Naive thymus-derived CD4-positive, alpha-beta T cell (primary cell): Measurements from ENCODE around the gene DMD. TPM values are rescaled to one million over a fixed set of nuclear protein-coding genes. Genes with fewer than 3 reads are reported as not detected.

Experiments
- ATAC-seq: fragments of 150-1000 bp; cut with Tn5 transposase; 2 replicates; pipeline ENCODE4 v1.10.0; 2021; ENCODE audit warnings: mild to moderate bottlenecking, moderate library complexity
- CTCF ChIA-PET: fragments of 350-600 bp; sonication (Branson Sonifier 250); formaldehyde crosslinking; loops from one replicate; lab custom pipeline; 2021; ENCODE audit warnings: antibody characterized with exemption; lab: Charles Lee
- POLR2A ChIA-PET: fragments of 350-600 bp; sonication (Branson Sonifier 250); formaldehyde crosslinking; loops from one replicate; lab custom pipeline; 2021; ENCODE audit warnings: antibody characterized with exemption, inconsistent platforms; lab: Charles Lee
- DNase-seq, 9 donors: peaks; one replicate each; pipeline versions ENCODE4 v3.0.0 to v3.0.0-alpha.2; 2020 to 2022; ENCODE audit warnings: mixed read lengths in 1 of 9
- H3K27ac ChIP-seq: one replicate; pipeline ENCODE4 v1.7.0; 2013; ENCODE audit warnings: mild to moderate bottlenecking, low read depth, low read length, moderate library complexity
- H3K27me3 ChIP-seq, 2 donors: one replicate each; pipeline ENCODE4 v1.7.0; 2013; ENCODE audit warnings: low read length in 2 of 2, mild to moderate bottlenecking in 2 of 2, moderate library complexity in 2 of 2; ENCODE audit not compliant: control insufficient read depth in 2 of 2, insufficient read depth in 2 of 2
- H3K36me3 ChIP-seq, 3 experiments: 1 replicate in 2 of 3; 2 replicates in 1 of 3; pipeline ENCODE4 v1.7.0; 2013; ENCODE audit warnings: low read length in 3 of 3, mild to moderate bottlenecking in 3 of 3, moderate library complexity in 1 of 3; ENCODE audit not compliant: insufficient read depth in 3 of 3, control insufficient read depth in 2 of 3
- H3K4me1 ChIP-seq, 2 donors: one replicate each; pipeline ENCODE4 v1.7.0; 2013; ENCODE audit warnings: low read length in 2 of 2, mild to moderate bottlenecking in 2 of 2, moderate library complexity in 1 of 2; ENCODE audit not compliant: control insufficient read depth in 2 of 2, insufficient read depth in 2 of 2
- H3K4me3 ChIP-seq: 2 replicates; pipeline ENCODE4 v1.7.0; 2013; ENCODE audit warnings: mild to moderate bottlenecking, low read length
- H3K9me3 ChIP-seq, 3 experiments: 1 replicate in 2 of 3; 2 replicates in 1 of 3; pipeline ENCODE4 v1.7.0; 2013; ENCODE audit warnings: low read length in 3 of 3; ENCODE audit not compliant: control insufficient read depth in 2 of 3
- H3K27ac Mint-ChIP-seq, 9 donors: one replicate each; pipeline ENCODE4 v1.8.0; 2020 to 2022; ENCODE audit warnings: mixed read lengths in 9 of 9, mild to moderate bottlenecking in 8 of 9, moderate library complexity in 5 of 9, inconsistent platforms in 2 of 9
- H3K27me3 Mint-ChIP-seq, 5 donors: one replicate each; pipeline ENCODE4 v1.8.0; 2021 to 2022; ENCODE audit warnings: mixed read lengths in 5 of 5, mild to moderate bottlenecking in 1 of 5
- H3K36me3 Mint-ChIP-seq, 5 donors: one replicate each; pipeline ENCODE4 v1.8.0; 2020 to 2022; ENCODE audit warnings: mixed read lengths in 5 of 5, mild to moderate bottlenecking in 3 of 5, inconsistent platforms in 1 of 5
- H3K4me1 Mint-ChIP-seq, 7 donors: one replicate each; pipeline ENCODE4 v1.8.0; 2020 to 2022; ENCODE audit warnings: mixed read lengths in 7 of 7, mild to moderate bottlenecking in 3 of 7, inconsistent platforms in 1 of 7
- H3K4me3 Mint-ChIP-seq, 10 donors: one replicate each; pipeline ENCODE4 v1.8.0; 2020 to 2022; ENCODE audit warnings: mild to moderate bottlenecking in 10 of 10, mixed read lengths in 10 of 10, moderate library complexity in 6 of 10, inconsistent platforms in 2 of 10
- H3K9me3 Mint-ChIP-seq, 11 donors: one replicate each; pipeline ENCODE4 v1.8.0; 2020 to 2022; ENCODE audit warnings: mixed read lengths in 11 of 11, mild to moderate bottlenecking in 4 of 11, inconsistent platforms in 1 of 11, moderate library complexity in 1 of 11
- intact Hi-C, 2 donors: fragments of 100-400 bp; cut with micrococcal nuclease; formaldehyde crosslinking; loops; one replicate each; pipeline ENCODE4 v1.15.1; 2023
- polyA plus RNA-seq, 2 donors: library from polyadenylated mRNA; unstranded; fragments of 300-500 nt; fragmentation: Illumina TruSeq; gene quantifications; one replicate each; pipeline ENCODE4 v1.2.3, GENCODE V29; 2021
- total RNA-seq, 6 experiments: library from RNA in 5 of 6; stranded (reverse) in 5 of 6; gene quantifications; 1 replicate in 5 of 6; 2 replicates in 1 of 6; pipeline ENCODE4 v1.2.3 and lab custom pipeline; 2021 to 2026

The DMD gene
- total and polyA plus RNA-seq, 7 experiments from 2014 or later, result 0.02 to 4.9 (median 0.28) TPM; not detected in 3

- Histone ChIP-seq H3K4me1 (no peaks in the 10 kb centered on the region), H3K9me3 (no peaks in the 10 kb centered on the region), H3K36me3 (no peaks in the 10 kb centered on the region), H3K27ac (no peak overlapping the region), H3K27me3 (no peaks in the 10 kb centered on the region), H3K4me3 (no peak overlapping the region)
- Mint-ChIP-seq H3K27me3 (peaks cover 0 to 6% (median 0%) of the 10 kb centered on the region in 5 donors), H3K4me1 (peaks cover 0 to 6% (median 4%) of the 10 kb centered on the region in 7 donors), H3K27ac (no peak overlapping the region), H3K36me3 (peaks cover 0 to 5% (median 0%) of the 10 kb centered on the region in 5 donors), H3K9me3 (peaks cover 0 to 8% (median 0%) of the 10 kb centered on the region in 11 donors), H3K4me3 (no peak overlapping the region)
- CTCF ChIA-PET, result no interaction called here
- intact Hi-C loops, result no loop called here
- POLR2A ChIA-PET, result no interaction called here
- ATAC-seq (no peak), DNase-seq (no peak)
Observed at GRCh38 chrX:31130457-31131220, 2080.7 kb downstream of the DMD start.

- H3K4me3 ChIP-seq, result no peak overlapping the region
- POLR2A ChIA-PET, result no interaction called here
- no peaks in the 10 kb centered on the region for H3K4me1 ChIP-seq
- no peak overlapping the region for H3K27ac Mint-ChIP-seq
- no peak for ATAC-seq
- peaks cover 0 to 5% (median 0%) of the 10 kb centered on the region in 5 donors for H3K36me3 Mint-ChIP-seq
- CTCF ChIA-PET, result no interaction called here
- H3K36me3 ChIP-seq, result no peaks in the 10 kb centered on the region
- no peak overlapping the region for H3K4me3 Mint-ChIP-seq
- H3K9me3 Mint-ChIP-seq, result peaks cover 0 to 8% (median 0%) of the 10 kb centered on the region in 11 donors
- H3K4me1 Mint-ChIP-seq, result no peaks in the 10 kb centered on the region
- peaks cover 0 to 6% (median 0%) of the 10 kb centered on the region in 5 donors for H3K27me3 Mint-ChIP-seq
- no peaks in the 10 kb centered on the region for H3K9me3 ChIP-seq
- intact Hi-C loops, result no loop called here
- no peaks in the 10 kb centered on the region for H3K27me3 ChIP-seq
- no peak for DNase-seq
- H3K27ac ChIP-seq, result no peak overlapping the region
Observed at GRCh38 chrX:31128855-31129254, 2082.5 kb downstream of the DMD start.

DNA sequence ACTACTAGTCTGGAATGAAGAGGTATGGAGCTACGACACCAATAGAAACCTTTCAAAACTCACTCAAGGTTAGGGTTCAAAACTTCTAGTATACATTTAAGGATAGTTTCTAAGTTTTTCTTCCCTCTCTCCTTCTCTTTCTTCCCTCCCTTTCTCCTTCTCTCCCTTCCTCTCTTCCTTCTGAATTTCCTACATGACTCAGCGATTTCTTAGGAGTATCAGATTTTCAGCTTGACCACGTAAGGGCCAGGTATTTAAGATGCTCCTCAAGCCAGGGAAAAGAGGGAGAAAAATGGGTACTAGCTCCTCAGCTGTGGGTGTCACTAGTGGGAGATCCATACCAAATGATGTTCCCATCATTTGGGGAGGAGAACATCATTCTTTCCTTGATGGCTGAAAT lies 2083.6 kb downstream of the DMD start:
- Mint-ChIP-seq H3K4me3 (no peak overlapping the region), H3K27me3 (peaks cover 0 to 6% (median 0%) of the 10 kb centered on the region in 5 donors), H3K4me1 (no peaks in the 10 kb centered on the region), H3K36me3 (peaks cover 0 to 5% (median 0%) of the 10 kb centered on the region in 5 donors), H3K27ac (no peak overlapping the region), H3K9me3 (peaks cover 0 to 8% (median 0%) of the 10 kb centered on the region in 11 donors)
- ATAC-seq (no peak), DNase-seq (no peak)
- intact Hi-C loops, result no loop called here
- CTCF ChIA-PET, result no interaction called here
- no peaks in the 10 kb centered on the region for H3K4me1 ChIP-seq
- no peaks in the 10 kb centered on the region for H3K36me3 ChIP-seq
- POLR2A ChIA-PET, result no interaction called here
- H3K27ac ChIP-seq, result no peak overlapping the region
- no peak overlapping the region for H3K4me3 ChIP-seq
- H3K9me3 ChIP-seq, result no peaks in the 10 kb centered on the region
- H3K27me3 ChIP-seq, result no peaks in the 10 kb centered on the region

DNA sequence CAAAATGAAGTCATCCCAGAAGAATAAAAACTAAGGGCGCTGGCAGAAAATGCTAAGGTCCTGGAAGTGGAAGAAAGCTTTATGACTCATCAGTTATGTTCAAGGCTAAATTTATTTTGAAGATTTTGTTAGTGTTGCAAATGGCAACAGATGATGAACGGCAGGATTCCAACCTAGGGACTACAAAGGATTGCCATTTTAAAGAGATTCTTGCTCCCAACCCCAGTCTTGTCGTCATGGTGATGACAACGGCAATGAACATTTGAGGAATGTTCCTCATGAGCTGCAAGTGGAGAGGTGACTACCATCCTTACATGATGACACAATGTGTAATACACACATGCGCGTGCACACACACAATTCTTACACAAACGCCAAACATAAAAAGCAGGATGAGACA lies 2085.1 kb downstream of the DMD start:
- H3K27ac Mint-ChIP-seq, result no peak overlapping the region

DNA sequence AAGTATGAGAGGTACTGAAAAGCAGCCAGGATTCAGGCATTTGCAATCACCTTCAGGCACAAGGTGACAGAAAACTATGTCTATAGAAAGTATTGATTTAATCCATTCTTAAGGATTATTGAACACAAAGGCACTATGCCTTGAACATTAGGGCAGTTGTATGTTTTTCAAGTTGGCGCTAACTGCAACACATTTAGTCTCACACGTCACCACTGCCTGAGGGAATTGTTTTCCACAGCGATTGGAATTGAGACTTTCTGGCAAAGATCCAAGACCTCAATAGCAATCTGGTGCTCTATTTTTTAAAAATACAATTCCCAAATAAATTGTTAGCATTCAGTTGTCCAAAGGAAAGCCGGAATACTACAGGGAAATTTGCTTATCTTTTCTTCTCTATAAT lies 2086.8 kb downstream of the DMD start:
- Histone ChIP-seq H3K4me3 (no peak overlapping the region), H3K36me3 (no peaks in the 10 kb centered on the region), H3K4me1 (no peaks in the 10 kb centered on the region), H3K27ac (no peak overlapping the region), H3K27me3 (no peaks in the 10 kb centered on the region), H3K9me3 (no peaks in the 10 kb centered on the region)
- POLR2A ChIA-PET, result no interaction called here
- no peak for DNase-seq
- H3K27ac Mint-ChIP-seq, result no peak overlapping the region
- no peaks in the 10 kb centered on the region for H3K4me1 Mint-ChIP-seq
- intact Hi-C loops, result no loop called here
- peaks cover 0 to 5% (median 0%) of the 10 kb centered on the region in 5 donors for H3K36me3 Mint-ChIP-seq
- CTCF ChIA-PET, result no interaction called here
- peaks cover 0 to under 1% (median 0%) of the 10 kb centered on the region in 5 donors for H3K27me3 Mint-ChIP-seq
- no peak overlapping the region for H3K4me3 Mint-ChIP-seq
- peaks cover 0 to 8% (median 0%) of the 10 kb centered on the region in 11 donors for H3K9me3 Mint-ChIP-seq
- no peak for ATAC-seq

More for the DNA sequence above, 2085.1 kb downstream of the DMD start:
- ATAC-seq, result no peak
- ChIA-PET POLR2A (no interaction called here), CTCF (no interaction called here)
- Histone ChIP-seq H3K4me3 (no peak overlapping the region), H3K9me3 (no peaks in the 10 kb centered on the region), H3K36me3 (no peaks in the 10 kb centered on the region), H3K27me3 (no peaks in the 10 kb centered on the region), H3K27ac (no peak overlapping the region), H3K4me1 (no peaks in the 10 kb centered on the region)
- Mint-ChIP-seq H3K27me3 (peaks cover 0 to 6% (median 0%) of the 10 kb centered on the region in 5 donors), H3K9me3 (peaks cover 0 to 8% (median 0%) of the 10 kb centered on the region in 11 donors), H3K4me3 (no peak overlapping the region), H3K36me3 (peaks cover 0 to 5% (median 0%) of the 10 kb centered on the region in 5 donors), H3K4me1 (no peaks in the 10 kb centered on the region)
- no peak for DNase-seq
- intact Hi-C loops, result no loop called here

DNA sequence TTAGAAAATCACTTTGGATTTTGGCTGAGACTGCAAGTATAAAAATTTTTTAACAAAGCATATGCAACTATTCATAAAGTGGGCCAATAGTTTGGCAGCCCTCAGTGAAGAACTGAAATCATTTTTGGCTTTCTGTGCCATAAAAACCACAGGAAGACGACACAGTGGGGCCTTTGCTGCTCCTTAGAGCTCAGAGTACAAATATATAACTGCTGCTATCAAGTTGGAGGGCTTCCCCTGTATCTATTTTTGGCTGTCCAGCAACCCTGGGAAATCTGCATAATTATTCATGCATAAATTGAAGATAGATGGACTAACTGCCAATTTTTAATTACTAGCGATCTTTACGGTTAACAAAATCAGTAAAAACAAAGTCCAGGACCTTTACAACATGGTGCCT lies 2088.0 kb downstream of the DMD start:
- H3K4me1 Mint-ChIP-seq, result no peaks in the 10 kb centered on the region
- no peaks in the 10 kb centered on the region for H3K36me3 ChIP-seq
- H3K27me3 ChIP-seq, result no peaks in the 10 kb centered on the region
- DNase-seq (no peak), ATAC-seq (no peak)
- peaks cover 0 to 5% (median 0%) of the 10 kb centered on the region in 5 donors for H3K36me3 Mint-ChIP-seq
- H3K4me3 ChIP-seq, result no peak overlapping the region
- intact Hi-C loops, result no loop called here
- peaks cover 0 to 8% (median 0%) of the 10 kb centered on the region in 11 donors for H3K9me3 Mint-ChIP-seq
- H3K9me3 ChIP-seq, result no peaks in the 10 kb centered on the region
- H3K27me3 Mint-ChIP-seq, result no peaks in the 10 kb centered on the region
- no peak overlapping the region for H3K27ac Mint-ChIP-seq
- no peaks in the 10 kb centered on the region for H3K4me1 ChIP-seq
- no peak overlapping the region for H3K27ac ChIP-seq
- ChIA-PET CTCF (no interaction called here), POLR2A (no interaction called here)
- no peak overlapping the region for H3K4me3 Mint-ChIP-seq

GRCh38 chrX:31117266-31117665 lies 2094.1 kb downstream of the DMD start:
- no peak overlapping the region for H3K27ac ChIP-seq
- H3K4me1 Mint-ChIP-seq, result peaks cover 0 to 10% (median 0%) of the 10 kb centered on the region in 7 donors
- peaks cover 0 to 13% (median 8%) of the 10 kb centered on the region in 5 donors for H3K27me3 Mint-ChIP-seq
- no peaks in the 10 kb centered on the region for H3K27me3 ChIP-seq
- H3K27ac Mint-ChIP-seq, result no peak overlapping the region
- H3K36me3 ChIP-seq, result no peaks in the 10 kb centered on the region
- no peaks in the 10 kb centered on the region for H3K4me1 ChIP-seq
- no peak overlapping the region for H3K4me3 Mint-ChIP-seq
- no peaks in the 10 kb centered on the region for H3K9me3 ChIP-seq
- peaks cover 0 to 8% (median 0%) of the 10 kb centered on the region in 11 donors for H3K9me3 Mint-ChIP-seq
- no peak overlapping the region for H3K4me3 ChIP-seq
- DNase-seq (no peak), ATAC-seq (no peak)
- peaks cover 0 to 5% (median 0%) of the 10 kb centered on the region in 5 donors for H3K36me3 Mint-ChIP-seq
- ChIA-PET CTCF (no interaction called here), POLR2A (no interaction called here)
- intact Hi-C loops, result no loop called here
